ENCODE data around the gene CXorf49B. TPM values are rescaled to one million over a fixed set of nuclear protein-coding genes. Genes with fewer than 3 reads are reported as not detected.

Gene CXorf49B
- total RNA-seq: not detected

DNA sequence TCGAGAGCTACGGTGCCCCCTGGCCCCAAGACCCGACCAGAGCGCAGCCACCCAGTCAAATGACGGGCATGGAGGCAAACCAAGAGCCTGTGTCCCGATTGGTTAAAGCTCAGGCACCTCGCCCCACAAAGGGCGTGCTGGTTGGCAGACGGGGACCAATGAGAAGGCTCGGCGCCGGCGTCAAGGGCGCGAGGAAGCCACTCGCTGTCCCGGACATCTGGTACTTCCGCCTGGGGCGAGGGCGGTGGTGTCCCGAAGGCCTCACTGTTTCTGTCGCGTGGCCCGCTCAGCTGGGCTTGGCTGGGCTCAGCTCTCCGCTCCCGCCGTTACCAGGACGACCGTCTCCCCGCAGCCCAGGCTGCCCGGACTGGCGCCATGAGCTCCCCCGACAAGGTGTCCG is at the start of gene CXorf49B:
Gene CXorf49B, plus strand, starts transcription at position 301 of the 400 bp plus-strand sequence. Its CDS starts 75 bp downstream, at position 376.

DNA sequence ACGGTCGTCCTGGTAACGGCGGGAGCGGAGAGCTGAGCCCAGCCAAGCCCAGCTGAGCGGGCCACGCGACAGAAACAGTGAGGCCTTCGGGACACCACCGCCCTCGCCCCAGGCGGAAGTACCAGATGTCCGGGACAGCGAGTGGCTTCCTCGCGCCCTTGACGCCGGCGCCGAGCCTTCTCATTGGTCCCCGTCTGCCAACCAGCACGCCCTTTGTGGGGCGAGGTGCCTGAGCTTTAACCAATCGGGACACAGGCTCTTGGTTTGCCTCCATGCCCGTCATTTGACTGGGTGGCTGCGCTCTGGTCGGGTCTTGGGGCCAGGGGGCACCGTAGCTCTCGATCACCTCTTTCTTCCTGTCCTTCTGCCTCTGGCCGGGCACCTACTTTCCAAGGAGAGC is 45.0 kb upstream of the CXorf49B start, which contains the start of gene CXorf49:
Gene CXorf49, minus strand, starts transcription at position 101 of the 400 bp plus-strand sequence. CDS start 134 bp downstream, outside the sequence.

Small RNA genes within 50 kb of the gene (small RNA-seq; reads per million reads assigned to genes)
- gene BX276092.1 (ENCODE audit: low replicate concordance) (not detected), gene BX276092.6 (ENCODE audit: low replicate concordance) (not detected), gene BX276092.8 (ENCODE audit: low replicate concordance) (not detected)

Other genes starting within 250 kb of the CXorf49B start
- 279 TPM for gene OGT, start 230.2 kb upstream of the CXorf49B start, total RNA-seq
- 2.6 TPM for gene GCNA, start 184.9 kb upstream of the CXorf49B start, total RNA-seq
- 0.12 TPM for gene CXCR3, start 144.8 kb upstream of the CXorf49B start, total RNA-seq
- not detected for gene CXorf49, start 45.1 kb upstream of the CXorf49B start, total RNA-seq
- gene NHSL2, start 147.5 kb downstream of the CXorf49B start, total RNA-seq: 9.3 TPM

Measured in metanephros (tissue), 2 donors.